Midbrain (tissue), 1 donor: Measurements from ENCODE around the gene MED13L.

Experiments used
- DNase-seq: peaks from one replicate; lab custom pipeline; 2025; lab: John Stamatoyannopoulos, UW

Gene MED13L

DNA sequence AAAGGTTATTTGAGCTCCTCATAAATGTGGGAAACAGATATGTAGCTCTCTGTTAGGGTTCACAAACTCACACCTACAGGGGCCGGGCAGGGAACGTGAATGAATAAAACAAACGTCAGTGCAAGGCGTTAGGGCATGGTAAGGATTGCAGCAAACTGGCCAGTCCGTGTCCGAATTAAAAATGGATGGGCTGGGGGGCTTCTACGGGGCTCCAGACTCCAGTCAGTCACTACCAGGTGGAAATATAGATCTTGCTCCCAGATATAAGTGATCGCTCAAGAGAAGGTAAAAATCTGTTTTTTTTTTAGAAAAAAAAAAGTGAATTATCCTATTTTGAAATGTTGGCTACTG lies 333.1 kb downstream of the MED13L start:
- DNase-seq: no peak

DNA sequence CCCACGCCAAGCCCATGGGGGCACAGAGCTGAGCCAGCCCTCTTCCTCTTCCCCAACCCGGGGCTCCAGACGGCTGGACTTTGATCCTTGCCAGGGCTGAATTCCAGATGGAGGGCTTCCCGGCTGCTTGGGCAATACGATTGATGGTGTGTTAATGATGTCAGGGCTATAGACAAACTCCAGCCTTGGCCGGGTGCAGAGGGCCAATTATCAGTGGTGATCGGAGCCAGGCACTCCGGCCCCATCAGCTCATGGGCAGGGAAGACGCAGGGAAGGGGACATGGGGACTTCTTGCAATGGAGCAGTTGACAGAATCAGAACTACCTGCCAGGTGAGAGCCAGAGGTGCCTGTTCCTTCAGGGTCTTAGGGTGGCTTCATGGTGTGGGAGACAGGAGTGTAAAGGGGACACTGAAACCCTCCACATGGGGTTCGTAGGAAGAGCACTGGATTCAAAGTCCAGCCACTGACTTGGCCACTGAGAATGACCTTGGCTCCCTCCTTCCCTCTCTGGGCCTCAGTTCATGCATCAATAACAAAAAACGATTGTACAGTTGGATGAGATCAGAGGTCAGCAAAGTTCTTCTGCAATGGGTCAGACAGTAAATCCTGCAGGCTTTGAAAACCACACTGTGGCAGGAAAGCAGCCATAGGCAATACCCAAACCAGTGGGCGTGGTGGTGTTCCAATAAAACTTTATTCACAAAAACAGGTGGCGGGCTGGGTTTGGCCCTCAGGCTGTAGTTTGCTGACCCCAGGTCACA lies 333.7 kb downstream of the MED13L start:
- no peak for DNase-seq

DNA sequence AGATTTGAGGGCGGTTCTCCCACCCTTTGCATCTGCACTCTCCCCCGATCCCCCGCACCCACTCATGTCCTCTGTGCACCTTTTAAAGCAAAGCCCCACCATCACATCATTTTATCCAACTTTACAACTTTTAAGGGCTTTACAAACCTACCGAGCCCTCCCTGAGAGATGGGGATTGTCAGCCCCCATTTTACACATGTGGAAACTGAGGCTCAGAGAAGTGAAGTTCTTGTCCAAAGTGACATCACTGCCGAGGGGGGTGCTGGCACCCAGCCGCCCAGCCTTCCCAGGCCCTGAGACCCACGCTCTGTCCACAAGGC lies 334.2 kb downstream of the MED13L start:
- no peak for DNase-seq

DNA sequence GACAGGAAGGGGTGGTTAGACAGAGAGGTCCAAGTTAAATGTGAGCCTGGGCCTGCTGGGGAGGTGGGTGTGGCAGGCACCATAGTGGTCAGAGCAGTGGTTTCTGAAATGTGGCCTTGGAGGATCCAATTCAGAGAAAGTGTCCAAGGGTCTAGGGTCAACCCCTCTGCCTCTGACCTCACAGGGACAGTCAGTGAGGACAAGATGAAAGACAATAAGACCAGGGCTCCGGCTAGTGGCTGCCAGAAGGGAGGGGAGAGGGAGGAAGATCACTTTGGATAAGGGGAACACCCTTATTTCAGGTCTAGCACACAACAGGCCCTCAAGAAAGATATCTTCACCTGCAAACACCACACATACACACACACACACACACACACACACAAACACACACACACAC lies 335.1 kb downstream of the MED13L start:
- DNase-seq: no peak

DNA sequence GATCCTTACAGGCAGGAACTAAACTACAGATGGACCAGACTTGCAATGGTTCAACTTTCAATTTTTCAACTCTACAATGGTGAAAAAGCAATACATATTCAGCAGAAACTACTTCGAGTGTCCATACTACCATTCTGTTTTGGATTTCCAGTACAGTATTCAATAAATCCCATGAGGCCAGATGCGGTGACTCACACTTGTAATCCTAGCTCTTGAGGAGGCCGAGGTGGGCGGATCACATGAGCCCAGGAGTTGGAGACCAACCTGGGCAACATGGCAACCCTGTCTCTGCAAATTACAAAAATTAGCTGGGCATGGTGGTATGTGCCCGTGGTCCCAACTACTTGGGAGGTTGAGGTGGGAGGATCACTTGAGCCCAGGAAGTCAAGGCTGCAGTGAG lies 336.1 kb downstream of the MED13L start:
- DNase-seq: no peak

DNA sequence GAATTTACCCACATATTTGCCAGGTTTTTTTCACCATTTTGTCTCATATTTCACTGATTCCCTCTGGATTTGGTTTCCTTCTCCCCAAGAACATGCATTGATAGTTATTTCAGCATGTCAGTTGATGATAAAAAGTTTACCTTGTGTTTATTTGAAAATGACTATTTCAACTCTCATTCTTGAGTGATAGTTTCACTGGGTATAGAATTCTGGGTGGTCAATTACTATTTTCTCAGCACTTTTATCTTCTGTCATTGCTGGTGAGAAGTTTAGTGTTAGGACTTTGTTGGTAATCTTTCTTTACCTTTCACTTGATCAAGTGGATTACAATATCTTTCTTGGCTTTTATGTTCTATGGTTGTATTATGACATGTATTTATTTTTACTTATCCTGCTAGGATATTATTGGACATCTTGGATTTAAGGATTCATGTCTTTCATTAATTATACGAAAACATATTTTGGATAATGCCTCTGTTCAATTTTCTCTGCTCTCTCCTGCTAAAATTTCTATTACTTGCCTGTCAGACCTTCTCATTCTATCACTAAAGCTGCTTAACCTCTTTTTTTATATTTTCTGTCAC lies 338.6 kb downstream of the MED13L start:
- no peak for DNase-seq

DNA sequence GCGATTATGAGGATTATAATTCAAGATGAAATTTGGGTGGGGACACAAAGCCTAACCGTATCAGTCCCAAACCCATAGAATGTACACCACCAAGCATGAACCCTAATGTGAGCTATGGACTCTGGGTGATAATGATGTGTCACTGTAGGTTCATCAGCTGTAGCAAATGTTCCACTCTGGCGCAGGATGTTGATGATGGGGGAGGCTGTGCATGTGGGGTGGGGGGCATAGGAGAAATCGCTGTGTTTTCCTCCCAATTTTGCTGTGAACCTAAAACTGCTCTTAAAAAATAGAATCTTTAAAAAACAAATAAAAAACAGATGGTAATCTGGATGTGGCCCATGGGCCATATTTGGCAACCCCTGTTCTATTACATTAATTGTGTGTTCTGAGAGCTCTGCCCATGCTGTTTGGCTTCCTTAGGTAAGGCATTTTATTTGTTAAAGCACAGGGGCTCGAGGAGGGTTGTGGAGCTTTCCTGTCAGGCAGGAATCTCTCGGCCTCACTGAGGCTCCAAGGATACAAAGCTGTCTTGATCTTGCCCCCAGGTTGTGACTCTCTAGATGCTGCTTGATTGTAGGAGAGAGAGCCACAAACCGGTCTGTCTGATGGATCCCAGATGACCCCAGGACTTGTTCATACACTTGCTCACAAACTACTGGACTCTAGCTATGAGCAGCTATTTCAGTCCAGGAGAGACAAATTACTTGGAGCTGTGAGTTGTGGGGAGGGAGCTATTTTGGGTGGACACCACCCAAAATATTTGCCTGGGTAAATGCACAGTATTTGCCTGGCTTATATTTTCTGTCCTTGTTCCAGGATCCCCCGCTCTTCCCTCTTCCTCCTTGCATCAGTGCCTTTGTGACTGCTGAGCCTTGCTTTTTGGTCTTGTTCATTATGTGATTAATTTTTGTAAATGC lies 340.2 kb downstream of the MED13L start:
- DNase-seq: no peak

DNA sequence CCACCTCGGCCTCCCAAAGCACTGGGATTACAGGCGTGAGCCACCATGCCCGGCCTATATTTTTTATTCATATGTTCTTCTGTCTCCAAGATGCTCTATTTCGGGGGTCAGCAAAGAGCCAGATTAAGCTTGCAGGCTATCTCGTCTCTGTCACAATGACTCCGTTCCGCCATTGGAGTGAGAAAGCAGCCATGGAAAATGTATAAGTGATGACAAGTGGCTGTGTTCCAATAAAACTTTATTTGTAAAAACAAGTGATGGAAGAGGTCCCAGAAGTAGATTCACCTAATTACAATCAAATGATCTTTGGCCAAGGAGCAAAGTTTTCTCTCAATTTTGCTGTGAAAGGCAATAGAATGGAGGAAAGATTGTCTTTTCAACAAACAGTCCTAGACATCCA lies 342.6 kb downstream of the MED13L start:
- no peak for DNase-seq

DNA sequence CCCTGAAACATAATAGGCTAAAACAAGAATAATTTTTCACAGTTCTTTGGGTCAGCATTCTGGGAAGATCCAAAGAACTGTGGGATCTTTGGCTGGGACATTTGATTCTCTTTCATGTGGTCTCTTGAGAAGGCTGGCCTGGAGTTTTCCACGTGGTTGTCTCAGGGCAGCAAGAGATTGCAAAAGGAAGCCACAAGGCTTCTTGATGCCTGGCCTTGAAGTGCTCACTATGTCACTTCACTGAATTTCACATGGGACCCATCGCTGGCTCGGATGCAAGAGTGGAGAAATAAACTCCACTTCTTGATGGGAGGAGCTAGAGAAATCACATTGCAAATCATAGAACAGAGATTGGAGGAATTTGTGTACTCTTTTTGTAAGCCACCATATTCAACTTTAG lies 343.4 kb downstream of the MED13L start:
- DNase-seq: no peak

DNA sequence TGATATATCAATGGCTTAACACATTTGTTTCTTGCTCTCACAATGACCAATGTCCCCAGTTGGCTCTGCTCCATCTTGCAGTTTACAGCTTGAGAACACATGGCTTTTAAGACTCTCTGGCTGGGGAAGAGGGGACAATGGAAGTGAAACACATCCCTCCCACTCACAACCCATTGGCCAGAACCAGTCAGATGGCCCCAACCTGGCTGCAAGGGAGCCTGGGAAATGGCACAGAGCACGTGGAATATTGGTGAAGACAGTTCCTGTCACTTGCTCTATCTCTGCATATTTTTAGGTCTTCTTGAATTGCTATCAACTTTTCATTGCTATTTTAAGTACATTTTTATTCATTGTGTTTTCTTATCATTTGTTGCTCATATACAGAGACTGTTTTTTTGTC lies 345.4 kb downstream of the MED13L start:
- DNase-seq: no peak

DNA sequence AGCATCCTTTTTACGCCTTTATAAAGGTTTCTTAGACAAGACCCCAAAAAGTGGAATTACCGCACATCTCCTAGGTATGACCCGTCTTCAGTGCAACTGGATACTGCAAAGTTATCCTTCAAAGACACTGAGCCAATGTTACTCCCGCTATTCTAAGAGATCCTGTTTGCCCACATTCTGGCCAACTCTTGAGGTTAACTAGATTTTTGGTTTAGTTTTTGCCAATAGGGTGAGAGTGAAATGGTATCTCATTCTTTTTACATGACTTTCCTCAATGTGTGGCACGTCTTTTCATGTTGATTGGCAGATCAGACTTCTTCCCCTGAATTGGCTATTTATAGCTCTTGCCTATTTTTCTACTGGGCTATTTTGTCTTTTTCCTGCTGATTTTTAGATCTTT lies 347.2 kb downstream of the MED13L start:
- DNase-seq: no peak

DNA sequence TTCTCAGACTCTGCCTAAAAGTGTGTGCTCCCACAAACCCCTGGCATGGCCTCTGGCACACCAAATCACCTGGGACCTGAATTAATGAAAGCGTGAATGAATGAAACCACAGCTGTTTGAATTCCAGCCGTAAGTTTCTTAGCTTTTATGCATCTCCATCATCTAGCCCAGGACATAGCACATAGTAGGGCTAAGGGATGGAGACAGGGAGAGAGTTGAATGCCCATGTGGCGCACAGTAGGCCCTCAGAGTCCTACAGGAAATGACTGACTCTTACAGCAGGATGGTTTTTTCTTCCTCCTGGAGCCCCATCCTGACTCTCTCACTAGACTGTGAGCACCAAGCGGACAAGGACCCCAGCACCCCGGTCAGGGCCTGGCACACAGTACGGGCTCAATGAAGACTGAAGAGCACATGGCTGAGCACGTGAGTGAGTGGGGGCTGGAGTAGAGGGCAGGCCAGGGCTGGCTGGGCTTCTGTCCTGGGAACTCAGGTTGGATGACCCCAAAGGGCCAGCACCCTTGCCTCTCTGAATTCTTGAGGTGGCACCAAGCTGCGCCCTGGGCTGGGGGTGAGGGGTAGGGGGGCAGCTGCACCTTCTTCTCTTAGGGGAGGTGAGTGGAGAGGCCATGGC lies 351.3 kb downstream of the MED13L start:
- DNase-seq: no peak

DNA sequence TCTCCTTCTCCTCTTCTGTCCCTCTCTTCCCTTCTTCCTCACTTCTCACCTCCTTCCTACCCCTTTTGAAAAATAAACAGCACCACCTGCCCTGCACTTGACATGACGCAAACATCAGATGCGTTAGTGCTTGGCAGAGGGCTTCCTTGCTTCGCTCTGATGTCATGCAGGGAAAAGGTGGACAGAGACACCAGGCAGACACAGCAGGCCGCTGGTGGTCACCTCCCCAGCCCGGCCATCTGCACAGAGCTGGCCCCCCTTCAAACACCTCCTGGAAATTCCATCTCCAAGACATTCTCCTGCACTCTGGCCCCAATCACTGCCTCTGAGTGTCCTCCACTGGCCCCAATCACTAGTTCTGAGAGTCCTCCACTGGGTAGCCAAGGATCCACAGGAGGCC lies 353.6 kb downstream of the MED13L start:
- no peak for DNase-seq

DNA sequence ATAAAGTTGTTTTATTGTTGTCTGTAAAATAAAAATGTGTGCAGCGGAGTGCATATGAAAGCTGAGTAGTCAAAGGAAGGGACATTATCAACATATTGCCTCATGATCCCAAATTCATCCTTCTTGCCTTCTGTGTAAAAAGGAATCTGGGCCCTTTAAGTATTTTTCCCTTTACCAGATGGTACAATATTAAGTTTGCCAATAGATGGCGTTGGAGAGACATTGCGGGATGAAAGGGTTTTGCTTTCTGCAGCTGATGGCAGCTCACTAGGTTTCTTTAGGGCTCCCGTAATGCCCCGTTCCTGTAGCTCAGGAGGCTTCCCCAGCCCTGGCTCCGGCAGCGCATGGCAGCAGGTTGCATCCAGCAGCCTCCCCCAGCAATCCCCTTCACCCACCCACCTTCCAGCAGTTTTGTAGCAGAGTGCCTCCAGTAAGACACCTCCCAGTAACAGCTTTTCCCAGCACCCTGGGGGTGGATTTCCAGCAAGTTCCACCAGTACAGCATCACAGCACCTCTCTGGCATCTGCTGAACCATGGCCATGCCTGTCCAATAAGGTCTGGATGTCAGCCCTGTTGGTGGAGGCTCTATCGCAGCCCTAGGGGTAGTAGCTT lies 354.4 kb downstream of the MED13L start:
- DNase-seq: no peak

DNA sequence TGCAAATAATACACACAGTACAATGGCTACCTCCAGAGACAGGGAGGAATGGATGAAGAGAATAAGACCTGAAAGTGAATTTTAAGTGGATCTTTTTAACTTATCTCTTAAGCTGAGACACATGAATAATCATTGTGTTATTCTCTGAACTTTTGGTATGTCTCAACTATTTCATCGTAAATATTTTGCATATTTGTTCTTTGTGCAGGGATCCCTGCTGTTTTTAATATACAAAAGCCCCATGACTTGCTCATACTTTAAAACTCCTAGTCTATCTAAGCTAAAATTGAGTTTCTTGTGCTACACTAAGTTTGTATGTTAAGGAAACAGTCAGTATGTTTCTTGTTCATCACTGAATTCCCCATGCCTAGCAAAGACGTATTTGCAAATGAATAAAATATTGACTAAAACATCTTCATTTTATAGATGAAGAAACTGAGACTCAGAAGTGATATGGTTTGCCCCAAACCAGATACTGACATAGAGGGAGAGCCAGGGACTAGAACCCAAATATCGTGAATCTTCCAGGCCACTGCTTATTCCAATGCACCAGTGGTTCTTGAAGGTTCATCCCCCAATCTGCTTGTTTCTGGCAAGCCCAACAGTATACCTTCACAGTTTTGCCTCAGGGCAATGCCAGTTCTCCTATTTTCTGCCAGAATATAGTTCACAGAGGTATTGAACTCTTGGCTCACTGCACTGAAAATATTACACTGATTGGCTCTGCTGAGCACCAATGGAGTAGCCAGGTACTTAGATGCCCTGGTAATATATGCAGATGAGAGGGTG lies 356.9 kb downstream of the MED13L start:
- DNase-seq: no peak

DNA sequence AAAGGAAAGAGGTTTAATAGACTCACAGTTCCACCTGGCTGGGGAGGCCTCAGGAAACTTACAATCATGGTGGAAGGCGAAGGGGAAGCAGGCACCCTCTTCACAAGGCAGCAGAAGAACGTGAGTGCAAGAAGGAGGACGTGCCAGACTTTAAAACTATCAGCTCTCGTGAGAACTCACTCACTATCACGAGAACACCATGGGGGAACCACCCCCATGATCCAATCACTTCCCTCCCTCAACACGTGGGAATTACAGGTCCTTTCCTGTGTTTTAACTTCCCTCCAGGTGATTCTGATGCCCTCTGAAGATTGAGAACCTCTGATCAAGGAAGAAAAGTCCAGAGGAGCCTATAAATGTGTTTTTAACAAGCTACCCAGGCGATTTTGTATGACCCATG lies 358.7 kb downstream of the MED13L start:
- DNase-seq: no peak

DNA sequence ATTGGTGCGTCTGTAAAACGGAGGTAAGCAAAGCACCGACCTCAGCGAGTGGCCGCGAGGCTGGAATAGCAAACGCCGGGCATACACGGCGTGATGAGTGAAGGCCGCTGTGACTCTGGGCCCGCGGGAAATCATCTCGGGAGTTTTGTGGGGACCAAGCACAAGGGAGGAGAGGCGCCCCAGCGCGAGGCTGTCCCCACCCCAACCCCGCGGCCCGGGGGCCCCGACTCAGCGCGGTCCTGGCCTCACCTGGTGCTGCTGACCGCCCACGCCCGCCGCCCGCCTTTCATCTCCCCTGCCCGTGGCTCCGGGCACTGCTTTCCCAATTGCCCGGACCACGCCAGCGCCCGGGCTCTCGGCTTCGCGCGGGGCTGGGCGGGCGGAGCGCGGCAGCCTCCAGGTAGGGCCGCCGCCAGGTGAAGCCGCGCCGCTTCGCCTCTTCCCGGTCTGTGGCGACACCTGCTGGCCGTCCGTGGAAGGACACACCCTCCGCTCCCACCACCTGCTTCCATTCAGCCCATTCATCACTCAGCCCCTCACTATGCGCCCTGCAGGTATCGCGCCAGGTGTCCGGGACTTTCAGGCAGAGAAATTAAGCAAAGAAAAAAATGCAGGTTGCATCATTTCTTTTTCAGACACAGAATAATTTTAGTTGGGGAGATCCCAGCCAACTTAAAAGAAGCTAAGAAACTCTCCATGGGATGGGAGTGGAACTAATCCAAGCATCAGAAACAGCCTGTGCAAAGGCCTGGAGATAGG lies 360.4 kb downstream of the MED13L start:
- DNase-seq: peak; percentile 26

DNA sequence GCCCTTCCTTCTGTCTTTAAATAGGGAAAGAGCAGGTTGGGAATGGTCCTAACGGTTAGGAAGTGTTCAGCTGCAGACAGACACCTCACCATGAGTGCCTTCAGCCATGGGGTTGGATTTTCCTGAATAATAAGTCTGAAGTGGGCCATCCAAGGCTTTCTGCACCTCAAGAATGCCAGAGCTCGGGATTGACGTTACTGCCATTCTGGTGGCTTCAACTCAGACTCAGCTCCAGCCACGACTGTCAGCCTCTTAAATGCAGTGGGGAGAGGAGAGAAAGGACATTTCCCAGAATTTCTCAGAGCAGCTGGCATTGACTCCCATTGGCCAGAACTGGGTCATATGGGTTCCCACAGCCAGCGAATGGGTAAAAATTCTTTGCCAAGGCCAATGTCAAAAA lies 363.4 kb downstream of the MED13L start:
- DNase-seq: no peak

DNA sequence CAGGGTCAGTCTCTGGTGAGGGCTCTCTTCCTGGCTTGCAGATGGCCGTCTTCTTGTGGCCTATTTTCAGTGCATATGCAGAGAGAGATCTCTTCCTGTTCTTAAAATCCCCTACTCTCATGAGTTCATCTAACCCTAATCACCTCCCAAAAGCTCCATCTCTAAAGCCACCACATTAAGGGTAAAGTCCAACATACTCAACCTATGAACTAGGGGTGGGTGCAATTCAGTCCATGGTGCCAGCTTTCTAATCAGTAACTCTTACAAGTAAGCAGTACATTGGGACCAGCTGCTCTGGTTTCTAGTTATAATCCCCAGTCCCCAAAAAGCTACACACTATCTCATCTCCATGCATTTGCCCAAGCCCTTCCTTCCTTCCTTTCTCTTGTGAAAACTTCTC lies 365.1 kb downstream of the MED13L start:
- DNase-seq: no peak

DNA sequence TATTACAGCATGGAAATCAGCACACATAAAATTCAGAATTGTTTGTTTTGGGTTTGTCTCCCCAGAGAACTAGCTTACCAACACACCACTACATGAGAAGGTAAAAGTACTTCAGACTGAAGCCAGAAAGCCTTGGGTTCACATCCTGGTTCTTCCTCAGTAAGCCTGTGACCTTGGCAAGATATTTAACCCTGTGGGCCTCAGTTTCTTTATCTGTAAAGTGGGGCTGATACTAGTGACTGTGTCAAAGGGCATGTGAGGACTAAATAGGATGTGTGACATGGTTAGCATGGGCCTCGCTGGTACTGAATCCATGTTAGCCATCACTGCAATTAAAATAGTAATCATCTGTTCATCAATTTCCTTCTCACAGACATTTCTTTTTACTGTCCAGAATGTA lies 366.1 kb downstream of the MED13L start:
- DNase-seq: no peak

DNA sequence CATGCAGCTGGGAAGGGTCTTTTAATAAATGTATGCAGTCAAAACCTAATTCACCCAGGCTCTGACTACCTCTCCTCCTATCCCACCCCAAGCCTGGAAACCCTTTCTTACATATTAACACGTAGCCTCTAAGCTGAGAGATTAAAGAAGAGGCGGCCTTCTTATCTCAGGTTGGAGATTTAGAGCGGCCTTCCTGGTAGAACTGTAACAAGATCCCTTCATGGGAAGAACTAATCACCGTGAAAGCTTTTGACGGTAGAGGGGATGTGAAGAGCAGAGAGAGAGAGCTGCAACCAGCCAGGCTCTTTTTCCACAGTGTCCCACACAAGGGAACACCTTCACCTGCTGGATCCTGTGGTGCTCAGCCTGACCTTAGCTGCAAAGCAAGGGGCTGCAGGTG lies 367.4 kb downstream of the MED13L start:
- no peak for DNase-seq
